Measurements from ENCODE around the gene VCP. TPM values are rescaled to one million over a fixed set of nuclear protein-coding genes. Genes with fewer than 3 reads are reported as not detected.

Gene VCP
- total RNA-seq, result 309 TPM
- long read RNA-seq, full-length matches to known transcripts, result 849 of 984 reads
- long read RNA-seq, partial matches to known transcripts, result 67 of 984 reads
- long read RNA-seq, other reads (novel, unspliced or antisense), result 68 of 984 reads

DNA sequence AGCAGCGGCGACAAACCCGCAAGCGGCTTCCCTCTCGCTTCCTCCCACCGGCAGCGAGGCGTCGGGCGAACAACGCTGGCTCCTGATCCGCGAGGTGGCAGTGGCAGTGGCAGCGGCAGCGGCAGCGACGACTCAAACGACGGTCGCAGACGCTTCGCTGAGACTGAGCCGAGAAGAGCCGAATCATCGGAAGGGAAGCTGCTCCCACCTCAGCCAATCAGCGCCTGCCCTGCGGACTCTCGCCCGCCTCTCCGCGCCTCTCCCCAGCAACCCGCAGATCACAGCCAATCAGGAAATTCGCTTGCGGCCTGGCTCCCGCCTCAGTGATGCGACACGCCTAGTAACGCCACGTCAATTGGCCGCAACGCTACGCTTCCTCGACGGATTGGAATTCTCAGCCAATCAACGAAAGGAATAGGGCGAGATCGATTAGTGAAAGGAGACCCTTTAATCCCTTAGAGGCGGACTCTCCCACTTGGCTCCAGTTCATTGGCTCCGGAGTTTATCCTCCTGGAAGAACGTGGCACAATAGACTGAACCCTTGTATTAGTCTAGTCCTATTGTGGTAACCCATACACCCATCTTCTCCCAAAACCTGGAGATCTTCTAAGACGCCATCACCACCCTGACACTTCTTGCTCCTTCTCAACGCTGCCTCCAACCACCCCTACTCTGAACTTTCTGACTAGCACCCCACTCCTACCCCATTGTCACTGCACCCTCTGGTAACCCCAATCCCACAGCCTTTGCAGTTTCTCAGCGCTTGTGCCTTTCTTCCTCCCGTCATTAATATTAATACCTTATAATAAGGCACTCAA lies at the start of gene VCP:
Gene VCP, minus strand, starts transcription at position 165 of the 818 bp plus-strand sequence. CDS start 272 bp downstream, outside the sequence.
- DNase-seq (ENCODE audit: low spot score), result peak; percentile 99
- intact Hi-C loops (cut with DNase I), result loop anchor here (5.0 to 10.0 kb wide), 2 partner anchors 80 to 532 kb away; partner anchors contain the start of gene TESK1

GRCh38 chr9:35116898-35117551 lies 44.6 kb upstream of the VCP start:
- DNase-seq (ENCODE audit: low spot score), result peak; percentile 94
- intact Hi-C loops (cut with DNase I), result loop anchor here (1.0 to 10.0 kb wide), 4 partner anchors 141 to 488 kb away; partner anchors contain the start of gene TESK1

DNA sequence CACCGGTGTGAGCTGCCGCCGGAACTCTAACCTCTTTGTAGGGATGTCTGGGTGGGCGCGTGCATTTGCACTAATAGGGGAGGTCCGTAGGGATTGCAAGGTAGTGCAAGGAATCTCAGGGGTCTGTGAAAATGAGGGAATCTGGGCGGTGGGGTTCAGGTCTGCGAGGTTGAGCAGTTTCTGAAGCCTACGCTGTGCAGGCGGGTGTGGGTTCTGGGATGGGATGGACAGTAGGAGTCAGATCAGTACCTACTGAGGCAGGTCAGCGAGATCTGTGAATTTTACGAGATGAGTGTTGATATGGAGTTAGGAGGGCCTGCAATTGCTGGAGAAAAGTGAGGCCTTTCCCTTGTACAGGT lies 44.1 kb upstream of the VCP start:
- intact Hi-C loops (cut with DNase I), result loop anchor here (1.0 to 10.0 kb wide), 3 partner anchors 361 to 488 kb away; partner anchors contain the start of gene TESK1
- DNase-seq (ENCODE audit: low spot score), result no peak

DNA sequence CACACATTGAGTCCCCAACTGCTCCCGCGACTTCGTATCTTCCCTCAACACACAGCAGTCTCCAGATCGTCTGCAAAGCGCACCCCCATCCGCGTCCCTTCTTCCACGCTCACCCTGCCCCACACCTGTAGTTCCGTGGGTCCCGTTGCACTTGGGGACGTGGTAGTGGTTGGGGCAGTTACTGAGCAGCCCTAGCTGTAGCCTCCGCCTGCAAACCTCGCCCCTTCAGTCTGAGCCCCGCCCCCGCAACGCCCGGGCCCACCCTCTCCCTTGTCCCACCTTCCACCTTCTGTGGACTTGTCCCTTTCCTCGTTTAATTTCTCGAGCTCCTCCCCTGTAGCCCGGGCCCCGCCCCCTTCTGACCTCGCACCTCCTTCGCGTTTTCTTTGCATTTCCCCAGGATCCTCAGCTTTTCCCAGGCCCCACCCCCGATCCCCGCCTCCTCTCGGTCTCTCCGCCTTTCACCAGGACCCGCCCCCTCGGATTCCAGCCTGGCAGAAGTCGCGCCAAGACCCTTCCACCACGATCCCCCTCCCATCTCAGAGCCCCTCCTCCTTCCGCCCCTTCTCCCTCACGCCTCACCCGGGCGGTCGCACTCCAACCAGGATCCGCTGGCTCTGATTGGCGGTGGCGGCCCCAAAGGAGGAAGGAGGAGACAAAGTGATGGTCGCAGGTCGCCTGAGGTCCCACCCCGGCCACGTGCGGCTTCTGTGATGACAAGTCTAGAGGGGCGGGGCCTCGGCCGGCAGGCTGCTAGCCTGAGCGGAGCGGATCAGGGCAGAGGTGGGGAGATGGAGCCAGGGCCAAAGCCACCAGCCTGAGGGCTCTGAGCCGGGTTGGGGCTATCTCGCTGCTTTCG lies 43.5 kb upstream of the VCP start, which contains the start of gene ATOSB:
Gene ATOSB, minus strand, starts transcription at position 183 of the 859 bp plus-strand sequence. CDS start 7,588 bp downstream, outside the sequence.
- intact Hi-C loops (cut with DNase I), result loop anchor here (1.0 to 10.0 kb wide), 4 partner anchors 46 to 489 kb away; partner anchors contain the start of genes TESK1 and UNC13B
- peak; percentile 98 for DNase-seq (ENCODE audit: low spot score)

- DNase-seq (ENCODE audit: low spot score), result peak; percentile 91
- intact Hi-C loops (cut with DNase I), result loop anchor here (1.0 to 10.0 kb wide), 3 partner anchors 47 to 490 kb away; partner anchors contain the start of genes TESK1 and UNC13B
Measured at GRCh38 chr9:35114840-35115628, 42.6 kb upstream of the VCP start.

GRCh38 chr9:35114113-35114839 lies 41.9 kb upstream of the VCP start:
- DNase-seq (ENCODE audit: low spot score), result peak; percentile 92
- intact Hi-C loops (cut with DNase I), result loop anchor here (10.0 kb wide), 2 partner anchors 441 to 491 kb away; partner anchors contain the start of gene TESK1

DNA sequence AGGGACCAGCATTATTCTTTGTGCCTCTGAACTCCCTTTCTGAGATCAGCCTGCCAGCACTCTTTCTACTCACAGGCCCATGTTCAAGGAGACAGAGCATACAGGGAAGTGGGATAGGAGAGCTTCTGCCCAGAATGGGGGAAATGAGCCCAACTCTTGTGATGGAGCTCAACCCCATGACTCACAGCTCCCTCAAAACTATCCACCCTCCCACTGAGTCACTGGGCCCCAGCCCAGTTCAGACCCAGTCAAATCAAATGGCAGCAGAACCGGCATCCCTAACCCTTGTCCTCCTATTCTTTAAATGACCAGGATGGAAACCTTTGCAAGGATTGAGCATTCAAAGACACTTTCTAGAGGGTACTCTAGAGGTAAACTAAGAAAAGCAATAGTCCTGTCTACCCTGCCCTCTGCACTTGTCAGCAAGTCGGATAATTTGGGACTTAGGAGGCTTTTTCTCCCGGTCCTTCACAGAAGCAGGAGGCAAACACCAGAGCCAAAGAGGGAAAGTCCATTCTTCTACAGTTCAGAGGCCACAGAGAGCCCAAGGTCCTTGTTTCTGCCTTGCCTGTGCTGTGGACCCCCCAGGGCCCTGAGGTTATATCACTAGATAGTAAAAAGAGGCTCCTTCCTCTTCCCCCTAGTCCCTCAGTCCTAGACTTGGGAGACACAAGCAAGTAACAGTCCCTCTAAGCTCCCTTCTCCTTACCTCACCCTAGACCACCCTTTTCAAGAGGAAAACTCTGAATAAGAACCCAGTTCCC lies 40.0 kb upstream of the VCP start:
- no peak for DNase-seq (ENCODE audit: low spot score)
- intact Hi-C loops (cut with DNase I), result loop anchor here (10.0 kb wide), 2 partner anchors 442 to 492 kb away; partner anchors contain the start of gene TESK1

- peak; percentile 99 for DNase-seq (ENCODE audit: low spot score)
- intact Hi-C loops (cut with DNase I), result loop anchor here (10.0 kb wide), 2 partner anchors 444 to 494 kb away; partner anchors contain the start of gene TESK1
Measured at GRCh38 chr9:35111001-35111933, 38.8 kb upstream of the VCP start.

- intact Hi-C loops (cut with DNase I), result loop anchor here (10.0 kb wide), 2 partner anchors 444 to 494 kb away; partner anchors contain the start of gene TESK1
- no peak for DNase-seq (ENCODE audit: low spot score)
Measured at GRCh38 chr9:35110327-35110761, 37.9 kb upstream of the VCP start.

DNA sequence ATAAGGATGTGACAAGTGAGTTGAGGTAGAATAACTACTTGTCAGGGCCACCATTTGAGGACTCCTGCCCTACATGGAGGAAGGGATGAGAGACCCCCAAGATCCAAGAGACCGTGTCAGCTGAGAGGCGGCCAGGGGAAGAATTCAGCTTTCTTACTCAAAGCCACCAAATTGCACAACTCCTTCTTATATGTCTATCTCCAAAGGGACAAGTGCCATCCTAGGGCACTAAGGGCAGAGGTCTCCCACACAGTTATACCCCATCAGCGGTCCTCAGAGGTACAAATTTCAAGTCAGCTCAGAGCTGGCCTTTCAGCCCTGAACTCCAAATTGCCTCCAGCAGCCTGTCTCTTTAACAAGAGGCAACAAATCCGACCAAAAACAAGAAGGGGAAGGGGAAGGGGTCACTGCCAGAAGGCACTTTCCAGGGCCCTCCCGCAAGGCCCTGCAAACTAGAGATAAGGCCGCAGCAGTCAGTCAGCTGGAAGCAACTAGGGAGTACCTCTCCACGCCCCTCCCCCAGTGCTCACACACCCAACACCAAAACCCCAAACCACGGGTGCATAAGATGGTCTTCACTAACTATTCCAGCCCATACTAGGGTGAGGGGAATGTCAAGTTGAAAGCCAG lies 36.6 kb upstream of the VCP start:
- intact Hi-C loops (cut with DNase I), result no loop called here
- DNase-seq (ENCODE audit: low spot score), result no peak

GRCh38 chr9:35108461-35108860 lies 36.0 kb upstream of the VCP start:
- intact Hi-C loops (cut with DNase I), result no loop called here
- DNase-seq (ENCODE audit: low spot score), result no peak

DNA sequence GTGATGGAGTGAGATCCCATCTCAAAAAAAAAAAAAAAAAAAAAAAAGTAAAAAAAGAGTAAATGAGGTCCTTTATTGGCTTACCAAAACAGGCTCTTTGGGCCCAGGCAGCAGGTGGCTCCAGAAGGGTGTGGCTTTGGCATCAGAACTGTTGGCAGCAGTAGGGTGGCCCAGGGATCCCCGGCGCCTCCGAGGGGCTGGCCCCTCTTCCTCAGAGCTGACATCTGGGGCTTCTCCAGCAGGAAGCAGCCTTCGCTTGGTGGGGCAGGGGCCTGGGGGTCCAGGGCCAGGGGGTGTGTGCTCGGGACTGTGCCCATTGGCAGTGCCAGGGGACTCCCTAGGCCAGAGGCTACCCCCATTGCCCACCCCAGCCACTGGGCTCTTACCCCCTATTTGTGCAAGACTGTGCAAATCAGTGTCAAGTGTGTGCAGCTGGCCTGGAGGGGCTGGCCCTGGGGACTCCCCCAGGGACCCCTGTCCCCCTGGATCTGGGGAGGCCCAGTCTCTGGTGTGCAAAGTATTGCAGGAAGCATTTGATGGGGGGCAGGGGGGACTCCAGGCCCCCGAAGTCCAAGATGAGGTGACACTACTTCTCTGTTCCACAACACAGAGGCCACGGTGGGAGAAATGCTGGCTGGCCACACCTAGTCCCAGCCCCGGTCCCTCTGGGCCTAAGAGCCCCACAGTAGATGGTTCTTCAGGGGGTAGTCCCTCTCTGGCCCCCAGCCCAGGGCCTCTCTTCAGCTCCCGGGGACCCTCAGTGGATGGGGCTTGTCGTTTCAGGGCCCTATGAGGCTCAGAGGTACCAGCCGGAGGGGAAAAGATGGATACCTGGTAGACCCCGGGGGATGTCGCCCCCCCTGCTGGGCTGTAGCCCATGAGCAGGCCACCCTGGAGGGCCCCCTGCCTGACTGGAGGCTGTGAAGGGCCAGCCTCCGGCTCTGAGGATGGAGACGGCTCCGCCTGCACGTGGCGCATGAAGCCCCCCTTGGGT lies 35.2 kb upstream of the VCP start:
- intact Hi-C loops (cut with DNase I), result no loop called here

GRCh38 chr9:35106343-35106730 lies 33.9 kb upstream of the VCP start:
- no peak for DNase-seq (ENCODE audit: low spot score)
- intact Hi-C loops (cut with DNase I), result no loop called here

More for the DNA sequence above, 35.2 kb upstream of the VCP start:
- DNase-seq (ENCODE audit: low spot score), result no peak

Data from cardiac septum (tissue), 1 donor.